ENCODE data around the gene ELOVL3. TPM values are rescaled to one million over a fixed set of nuclear protein-coding genes. Genes with fewer than 3 reads are reported as not detected.
"Not testable (repeated sequence)": the region's sequence is repeated elsewhere in the genome, so short reads cannot be mapped to it uniquely, and the experiment has no call there.

ELOVL3 gene
- total and polyA plus RNA-seq, 8 donors = 0.20 to 0.31 TPM; not detected in 6

DNA sequence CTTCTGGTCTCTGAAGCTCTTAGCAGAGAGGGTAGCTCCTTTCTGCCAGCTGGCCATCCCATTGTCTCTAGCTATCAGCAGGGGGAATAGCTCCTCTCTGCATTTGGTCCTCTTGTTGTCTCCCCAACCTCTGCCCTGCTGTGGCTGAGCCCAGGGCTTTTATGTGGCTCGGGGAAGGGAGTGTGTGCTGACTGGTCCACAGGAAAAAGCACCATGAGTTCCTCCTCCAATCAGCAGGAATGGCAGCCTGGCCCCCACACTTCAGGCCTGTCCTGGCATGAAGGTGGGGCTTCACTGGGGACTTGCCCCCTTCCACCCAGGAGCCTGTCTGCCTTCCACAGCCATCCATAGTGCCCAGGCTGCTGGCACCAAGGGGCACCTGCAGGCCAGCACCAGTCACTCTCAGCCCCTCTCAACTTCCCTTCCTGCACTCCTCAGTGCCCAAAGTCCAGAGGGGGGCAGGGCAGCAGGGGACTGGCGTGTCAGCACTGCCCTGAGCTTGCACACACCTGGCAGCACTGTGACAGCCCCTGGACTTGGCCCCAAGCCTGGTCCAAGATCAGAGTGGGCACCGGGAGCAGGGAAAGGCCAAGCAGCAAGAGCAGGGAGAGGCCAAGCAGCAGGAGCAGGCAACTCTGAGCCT is 37.7 kb upstream of the ELOVL3 start:
- peaks cover 0 to 12% (median 4%) of the 10 kb centered on the region in 4 donors for H3K9me3 ChIP-seq
- peak overlapping the region in 1 of 5 donors; percentile 45 for H3K27ac ChIP-seq
- TF ChIP-seq, protein P1, sequence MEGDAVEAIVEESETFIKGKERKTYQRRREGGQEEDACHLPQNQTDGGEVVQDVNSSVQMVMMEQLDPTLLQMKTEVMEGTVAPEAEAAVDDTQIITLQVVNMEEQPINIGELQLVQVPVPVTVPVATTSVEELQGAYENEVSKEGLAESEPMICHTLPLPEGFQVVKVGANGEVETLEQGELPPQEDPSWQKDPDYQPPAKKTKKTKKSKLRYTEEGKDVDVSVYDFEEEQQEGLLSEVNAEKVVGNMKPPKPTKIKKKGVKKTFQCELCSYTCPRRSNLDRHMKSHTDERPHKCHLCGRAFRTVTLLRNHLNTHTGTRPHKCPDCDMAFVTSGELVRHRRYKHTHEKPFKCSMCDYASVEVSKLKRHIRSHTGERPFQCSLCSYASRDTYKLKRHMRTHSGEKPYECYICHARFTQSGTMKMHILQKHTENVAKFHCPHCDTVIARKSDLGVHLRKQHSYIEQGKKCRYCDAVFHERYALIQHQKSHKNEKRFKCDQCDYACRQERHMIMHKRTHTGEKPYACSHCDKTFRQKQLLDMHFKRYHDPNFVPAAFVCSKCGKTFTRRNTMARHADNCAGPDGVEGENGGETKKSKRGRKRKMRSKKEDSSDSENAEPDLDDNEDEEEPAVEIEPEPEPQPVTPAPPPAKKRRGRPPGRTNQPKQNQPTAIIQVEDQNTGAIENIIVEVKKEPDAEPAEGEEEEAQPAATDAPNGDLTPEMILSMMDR (IDR thresholded peaks at IDR 0.05) = no peak
- no peak for TF ChIP-seq POLR2A (IDR thresholded peaks at IDR 0.05)
- TF ChIP-seq EP300 (IDR thresholded peaks at IDR 0.05) = no peak
- TF ChIP-seq POLR2AphosphoS5 (IDR thresholded peaks at IDR 0.05) = no peak
- no peaks in the 10 kb centered on the region for H3K36me3 ChIP-seq
- peaks cover 0 to 14% (median 10%) of the 10 kb centered on the region in 4 donors for H3K4me1 ChIP-seq
- DNase-seq = no peak
- H3K27me3 ChIP-seq = no peaks in the 10 kb centered on the region
- intact Hi-C loops (cut with DNase I; ENCODE audit: low total_unique reads) = no loop called here
- H3K4me3 ChIP-seq = no peak overlapping the region
- WGBS, 5 donors = 36 to 69% (median 56%) methylated on average over 3 of the region's 3 CpGs

DNA sequence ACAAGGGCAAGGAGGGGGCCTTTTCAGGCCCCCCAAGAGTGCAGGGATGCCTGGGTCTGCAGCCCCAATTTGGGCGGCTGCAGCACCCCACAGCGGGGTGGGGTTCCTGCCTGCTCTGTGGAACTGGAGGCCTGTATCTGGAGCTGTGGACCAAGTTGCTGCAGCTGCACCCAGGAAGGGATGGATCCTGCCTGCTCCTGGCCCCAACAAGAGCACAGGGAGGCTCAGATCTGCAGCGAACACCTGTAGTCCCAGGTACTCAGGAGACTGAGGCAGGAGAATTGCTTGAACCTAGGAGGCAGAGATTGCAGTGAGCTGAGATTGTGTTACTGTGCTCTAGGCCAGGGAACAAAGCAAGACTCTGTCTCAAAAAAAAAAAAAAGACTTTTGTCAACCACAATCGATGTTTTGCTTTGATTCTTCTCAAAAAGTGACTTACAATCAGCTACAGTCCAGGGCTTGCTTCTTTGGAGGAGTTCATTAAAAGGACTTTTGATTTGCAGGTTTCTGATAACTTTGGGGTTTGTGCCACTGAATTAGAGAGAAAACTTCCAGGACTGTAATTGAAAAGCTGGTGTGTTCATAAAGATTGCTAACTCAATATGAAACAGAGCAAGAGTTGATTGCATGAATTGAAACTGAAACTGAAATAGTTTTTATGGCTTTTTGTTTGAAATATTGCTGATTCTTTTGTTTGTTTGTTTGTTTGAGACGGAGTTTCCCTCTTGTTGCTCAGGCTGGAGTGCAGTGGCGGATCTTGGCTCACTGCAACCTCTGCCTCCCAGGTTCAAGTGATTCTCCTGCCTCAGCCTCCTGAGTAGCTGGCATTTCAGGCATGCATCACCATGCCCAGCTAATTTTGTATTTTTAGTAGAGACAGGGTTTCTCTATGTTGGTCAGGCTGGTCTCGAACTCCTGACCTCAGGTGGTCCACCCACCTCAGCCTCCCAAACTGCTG is 36.9 kb upstream of the ELOVL3 start:
- intact Hi-C loops (cut with DNase I; ENCODE audit: low total_unique reads); H3K36me3 ChIP-seq; H3K4me3 ChIP-seq; H3K27me3 ChIP-seq: not testable (repeated sequence)
- Histone ChIP-seq H3K4me1 (peaks cover 0 to 14% (median 10%) of the 10 kb centered on the region in 4 donors), H3K9me3 (peaks cover 0 to 12% (median 4%) of the 10 kb centered on the region in 4 donors), H3K27ac (peak overlapping the region in 1 of 5 donors; percentile 45)
- 51 to 60% (median 53%) methylated on average over 6 to 7 of the region's 7 CpGs for WGBS, 5 donors
- peak in 1 of 2 donors; percentile 9 for DNase-seq

DNA sequence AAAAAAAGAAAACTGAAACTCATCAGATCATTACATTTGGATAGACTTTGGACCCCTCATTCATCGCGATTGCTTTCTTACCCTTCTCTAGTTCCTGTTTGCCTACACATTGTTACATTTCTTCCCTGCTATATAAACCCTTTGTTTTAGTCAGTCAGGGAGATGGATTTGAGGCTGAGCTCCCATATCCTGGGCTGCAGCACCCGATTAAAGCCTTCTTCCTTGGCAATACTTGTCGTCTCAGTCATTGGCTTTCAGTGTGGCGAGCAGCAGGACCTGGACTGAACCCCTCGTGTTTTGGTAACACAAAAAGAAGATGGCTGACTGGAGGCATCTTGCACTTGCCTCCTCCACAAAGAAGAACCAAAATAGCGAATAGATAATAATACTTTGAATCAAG is 34.1 kb upstream of the ELOVL3 start:
- Histone ChIP-seq H3K9me3 (peaks cover 0 to 8% (median 4%) of the 10 kb centered on the region in 4 donors), H3K36me3 (no peaks in the 10 kb centered on the region), H3K4me1 (peaks cover 0 to 14% (median 10%) of the 10 kb centered on the region in 4 donors), H3K4me3 (no peak overlapping the region), H3K27me3 (no peaks in the 10 kb centered on the region), H3K27ac (no peak overlapping the region)
- intact Hi-C loops (cut with DNase I; ENCODE audit: low total_unique reads) = no loop called here
- TF ChIP-seq POLR2A (IDR thresholded peaks at IDR 0.05) = no peak
- TF ChIP-seq, protein P1 (IDR thresholded peaks at IDR 0.05) = no peak
- no peak for TF ChIP-seq POLR2AphosphoS5 (IDR thresholded peaks at IDR 0.05)
- no peak for TF ChIP-seq EP300 (IDR thresholded peaks at IDR 0.05)
- no peak for DNase-seq
- 72 to 80% (median 77%) methylated on average over 7 of the region's 7 CpGs for WGBS, 5 donors

DNA sequence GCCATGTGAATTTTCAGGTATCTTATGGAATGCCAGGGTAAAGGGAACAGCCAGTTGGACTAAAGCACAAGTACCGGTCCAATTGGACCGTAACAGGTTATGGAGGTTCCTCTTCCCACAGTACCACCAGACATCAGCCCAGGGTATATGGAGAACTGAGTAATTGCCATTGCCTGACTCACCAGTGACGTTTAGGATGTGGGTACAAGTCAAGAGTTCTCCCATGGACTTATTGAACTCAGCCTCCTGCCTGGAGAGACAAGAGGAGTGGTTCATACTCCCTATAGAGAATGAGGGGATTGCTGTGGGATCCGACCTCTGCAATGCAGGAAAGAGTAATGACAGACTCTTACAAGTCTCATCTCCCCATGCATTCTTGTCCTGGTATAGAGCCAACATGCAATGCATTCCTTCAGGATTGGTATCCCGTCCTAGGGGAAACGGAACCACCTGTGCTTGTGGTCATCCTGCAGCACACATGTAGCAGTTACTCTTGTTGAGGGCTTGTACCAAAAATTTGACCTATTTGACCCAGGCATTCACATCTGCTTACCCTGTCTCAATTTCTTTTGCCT is 30.7 kb upstream of the ELOVL3 start:
- H3K4me3 ChIP-seq = no peak overlapping the region
- no peak overlapping the region for H3K27ac ChIP-seq
- intact Hi-C loops (cut with DNase I; ENCODE audit: low total_unique reads) = no loop called here
- WGBS, 5 donors = 82 to 87% (median 83%) methylated on average over 6 of the region's 6 CpGs
- H3K36me3 ChIP-seq = no peaks in the 10 kb centered on the region
- TF ChIP-seq POLR2AphosphoS5 (IDR thresholded peaks at IDR 0.05) (no peak), EP300 (IDR thresholded peaks at IDR 0.05) (no peak), POLR2A (IDR thresholded peaks at IDR 0.05) (no peak)
- TF ChIP-seq, protein P1 (IDR thresholded peaks at IDR 0.05) = no peak
- H3K9me3 ChIP-seq = peaks cover 0 to 8% (median 4%) of the 10 kb centered on the region in 4 donors
- no peaks in the 10 kb centered on the region for H3K27me3 ChIP-seq
- DNase-seq = no peak
- H3K4me1 ChIP-seq = no peaks in the 10 kb centered on the region

Measured in stomach (tissue), 9 donors.